CD4-positive, alpha-beta memory T cell (primary cell): ENCODE results near the gene B3GNT2. TPM values are rescaled to one million over a fixed set of nuclear protein-coding genes. Genes with fewer than 3 reads are reported as not detected.

ENCODE experiments used
- CTCF ChIA-PET: fragments of 350-600 bp; sonication (Branson Sonifier 250); formaldehyde crosslinking; loops from one replicate; lab custom pipeline; 2021; ENCODE audit warnings: inconsistent platforms; ENCODE audit not compliant: partially characterized antibody; lab: Charles Lee
- POLR2A ChIA-PET: fragments of 350-600 bp; sonication (Branson Sonifier 250); formaldehyde crosslinking; loops from one replicate; lab custom pipeline; 2021; ENCODE audit not compliant: partially characterized antibody; lab: Charles Lee
- DNase-seq, 5 donors: peaks; one replicate each; pipeline versions ENCODE4 v3.0.0 to v3.0.0-alpha.2; 2020 to 2022; ENCODE audit warnings: mixed read lengths in 1 of 5
- H3K27ac ChIP-seq: one replicate; pipeline ENCODE4 v1.7.0; 2013; ENCODE audit warnings: low read depth, low read length
- H3K27me3 ChIP-seq: 2 replicates; pipeline ENCODE4 v1.7.0; 2013; ENCODE audit warnings: mild to moderate bottlenecking, low read length, moderate library complexity; ENCODE audit not compliant: insufficient read depth
- H3K36me3 ChIP-seq: 2 replicates; pipeline ENCODE4 v1.7.0; 2013; ENCODE audit warnings: mild to moderate bottlenecking, low read length, moderate library complexity; ENCODE audit not compliant: insufficient read depth
- H3K4me1 ChIP-seq: 2 replicates; pipeline ENCODE4 v1.7.0; 2013; ENCODE audit warnings: mild to moderate bottlenecking, low read length, moderate library complexity; ENCODE audit not compliant: insufficient read depth
- H3K4me3 ChIP-seq, 2 donors: one replicate each; pipeline ENCODE4 v1.7.0; 2013; ENCODE audit warnings: low read length in 2 of 2, mild to moderate bottlenecking in 1 of 2
- H3K9me3 ChIP-seq, 2 donors: one replicate each; pipeline ENCODE4 v1.7.0; 2013; ENCODE audit warnings: low read length in 2 of 2, control low read depth in 1 of 2; ENCODE audit not compliant: control insufficient read depth in 1 of 2
- H3K27ac Mint-ChIP-seq, 7 donors: one replicate each; pipeline ENCODE4 v1.8.0; 2020 to 2021; ENCODE audit warnings: mixed read lengths in 7 of 7, mild to moderate bottlenecking in 6 of 7, inconsistent platforms in 3 of 7, moderate library complexity in 3 of 7
- H3K27me3 Mint-ChIP-seq, 2 donors: one replicate each; pipeline ENCODE4 v1.8.0; 2020 to 2021; ENCODE audit warnings: mixed read lengths in 2 of 2
- H3K36me3 Mint-ChIP-seq, 2 donors: one replicate each; pipeline ENCODE4 v1.8.0; 2020 to 2021; ENCODE audit warnings: mixed read lengths in 2 of 2, inconsistent platforms in 1 of 2, mild to moderate bottlenecking in 1 of 2
- H3K4me1 Mint-ChIP-seq, 4 donors: one replicate each; pipeline ENCODE4 v1.8.0; 2020 to 2021; ENCODE audit warnings: mixed read lengths in 4 of 4, mild to moderate bottlenecking in 1 of 4
- H3K4me3 Mint-ChIP-seq, 8 donors: one replicate each; pipeline ENCODE4 v1.8.0; 2020 to 2021; ENCODE audit warnings: mixed read lengths in 8 of 8, mild to moderate bottlenecking in 7 of 8, moderate library complexity in 6 of 8, inconsistent platforms in 3 of 8
- H3K9me3 Mint-ChIP-seq, 8 donors: one replicate each; pipeline ENCODE4 v1.8.0; 2020 to 2021; ENCODE audit warnings: mixed read lengths in 8 of 8, mild to moderate bottlenecking in 5 of 8, inconsistent platforms in 3 of 8, moderate library complexity in 1 of 8
- intact Hi-C: fragments of 100-400 bp; cut with micrococcal nuclease; formaldehyde crosslinking; loops from one replicate; pipeline ENCODE4 v1.15.1; 2023
- polyA plus RNA-seq, 2 donors: library from polyadenylated mRNA; unstranded; fragments of 300-500 nt; fragmentation: Illumina TruSeq; gene quantifications; one replicate each; pipeline ENCODE4 v1.2.3, GENCODE V29; 2021
- total RNA-seq, 2 experiments: library from RNA; stranded (reverse); gene quantifications; one replicate each; pipeline ENCODE4 v1.2.3, GENCODE V29; 2021

Gene B3GNT2
- total and polyA plus RNA-seq, 4 experiments from 2014 or later = 18.3 to 55.7 (median 24.3) TPM

DNA sequence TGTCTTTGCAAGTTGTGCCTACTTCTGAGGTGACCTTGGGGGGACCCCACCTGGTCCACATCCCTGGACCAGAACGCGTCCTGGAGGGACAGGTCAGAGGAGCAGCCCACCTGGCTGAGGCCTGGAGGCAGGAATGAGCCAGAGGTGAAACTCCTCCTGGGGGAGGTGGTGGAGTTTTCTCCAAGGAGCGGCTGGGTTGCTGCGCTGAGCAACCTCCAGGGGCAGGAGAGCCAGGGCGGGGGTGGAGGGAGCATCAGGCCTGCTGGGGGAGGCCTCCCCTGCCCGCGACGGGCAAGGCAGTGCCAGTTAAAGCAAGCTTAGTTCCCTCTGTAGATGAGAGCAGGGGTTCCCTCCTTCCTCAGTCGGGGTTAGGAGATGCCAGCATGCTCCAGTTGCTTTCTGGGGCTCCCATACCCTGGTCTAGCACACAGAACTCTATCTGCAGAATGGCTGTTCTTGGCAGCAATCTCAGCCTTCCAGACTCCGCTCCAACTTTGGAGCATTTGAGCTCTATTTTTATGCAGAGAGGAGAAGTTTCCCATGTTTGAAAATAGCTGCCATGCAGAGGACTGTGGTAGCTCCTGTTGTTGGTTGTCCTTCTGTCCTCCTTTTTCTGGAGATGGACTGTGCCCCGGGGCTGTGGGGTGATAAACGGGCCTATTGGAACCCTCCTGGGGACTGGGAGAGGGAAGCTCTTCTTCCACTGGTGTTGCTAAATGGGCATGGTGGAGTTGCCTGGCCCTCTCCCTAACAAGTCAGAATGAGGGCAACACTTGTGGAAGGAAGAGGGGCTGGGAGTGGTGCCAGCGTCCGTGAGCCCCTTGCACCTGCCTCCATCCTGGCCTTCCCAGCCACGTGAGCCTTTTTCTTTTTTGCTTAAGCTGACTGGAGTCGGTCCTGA is 39.1 kb downstream of the B3GNT2 start:
- H3K9me3 Mint-ChIP-seq = no peaks in the 10 kb centered on the region
- no peak for DNase-seq
- H3K27me3 ChIP-seq = no peaks in the 10 kb centered on the region
- H3K4me1 ChIP-seq = no peaks in the 10 kb centered on the region
- no peak overlapping the region for H3K4me3 ChIP-seq
- H3K9me3 ChIP-seq = no peaks in the 10 kb centered on the region
- H3K36me3 Mint-ChIP-seq = no peaks in the 10 kb centered on the region
- H3K27ac ChIP-seq = no peak overlapping the region
- POLR2A ChIA-PET = no interaction called here
- CTCF ChIA-PET = no interaction called here
- no peaks in the 10 kb centered on the region for H3K36me3 ChIP-seq
- no peak overlapping the region for H3K4me3 Mint-ChIP-seq
- H3K27ac Mint-ChIP-seq = no peak overlapping the region
- H3K4me1 Mint-ChIP-seq = peaks cover 0 to 6% (median 3%) of the 10 kb centered on the region in 4 donors
- H3K27me3 Mint-ChIP-seq = no peaks in the 10 kb centered on the region
- intact Hi-C loops = no loop called here

DNA sequence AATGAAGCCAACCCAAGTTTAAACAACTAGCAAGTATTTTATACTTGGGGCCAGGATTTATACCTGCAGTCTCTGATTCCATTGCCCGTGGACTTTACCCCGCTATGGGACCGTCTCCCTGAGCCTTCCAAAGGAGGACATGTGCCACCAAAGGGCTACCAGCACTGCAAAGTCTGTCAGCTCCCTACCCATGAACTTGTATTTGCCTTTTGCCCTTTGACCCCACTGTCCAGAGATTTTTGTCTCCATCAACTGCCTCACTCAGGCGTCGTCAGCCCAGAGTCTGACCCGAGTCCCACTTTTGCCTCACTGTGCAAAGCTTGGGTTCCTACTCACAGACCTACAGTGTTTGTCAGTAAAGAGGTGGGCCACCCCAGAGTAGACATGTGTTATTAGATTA is 40.6 kb downstream of the B3GNT2 start:
- Histone ChIP-seq H3K27ac (no peak overlapping the region), H3K4me1 (no peaks in the 10 kb centered on the region), H3K4me3 (no peak overlapping the region), H3K27me3 (no peaks in the 10 kb centered on the region), H3K36me3 (no peaks in the 10 kb centered on the region), H3K9me3 (no peaks in the 10 kb centered on the region)
- Mint-ChIP-seq H3K27ac (no peak overlapping the region), H3K36me3 (no peaks in the 10 kb centered on the region), H3K4me3 (no peak overlapping the region), H3K4me1 (no peaks in the 10 kb centered on the region), H3K27me3 (no peaks in the 10 kb centered on the region), H3K9me3 (peaks cover 0 to 2% (median 0%) of the 10 kb centered on the region in 8 donors)
- no peak for DNase-seq
- intact Hi-C loops = no loop called here
- POLR2A ChIA-PET = no interaction called here
- CTCF ChIA-PET = no interaction called here

DNA sequence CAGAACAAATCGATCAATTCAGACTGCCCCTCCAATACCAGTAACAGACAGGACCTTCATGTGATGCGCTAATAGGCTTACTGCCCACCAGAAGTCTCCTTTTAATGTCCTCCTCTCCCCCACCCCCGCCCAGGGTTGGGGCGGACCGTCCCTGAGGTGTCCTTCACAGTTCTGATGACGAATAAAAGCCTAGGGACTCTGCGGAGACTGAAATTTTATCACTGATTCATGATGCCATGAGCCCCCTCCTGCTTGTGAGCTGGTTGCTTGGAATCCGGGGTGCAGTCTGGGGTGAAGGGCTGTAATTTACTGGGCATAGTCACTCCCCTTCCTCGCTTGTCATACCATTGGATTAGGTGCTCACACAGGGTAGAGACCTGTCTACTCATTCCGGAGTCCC is 42.3 kb downstream of the B3GNT2 start:
- Histone ChIP-seq H3K4me1 (no peaks in the 10 kb centered on the region), H3K27me3 (no peaks in the 10 kb centered on the region), H3K36me3 (no peaks in the 10 kb centered on the region), H3K27ac (no peak overlapping the region), H3K4me3 (no peak overlapping the region), H3K9me3 (no peaks in the 10 kb centered on the region)
- H3K9me3 Mint-ChIP-seq = peaks cover 0 to 2% (median 0%) of the 10 kb centered on the region in 8 donors
- DNase-seq = no peak
- H3K27ac Mint-ChIP-seq = no peak overlapping the region
- POLR2A ChIA-PET = no interaction called here
- intact Hi-C loops = no loop called here
- no peaks in the 10 kb centered on the region for H3K4me1 Mint-ChIP-seq
- H3K4me3 Mint-ChIP-seq = no peak overlapping the region
- no peaks in the 10 kb centered on the region for H3K27me3 Mint-ChIP-seq
- CTCF ChIA-PET = no interaction called here
- H3K36me3 Mint-ChIP-seq = no peaks in the 10 kb centered on the region

DNA sequence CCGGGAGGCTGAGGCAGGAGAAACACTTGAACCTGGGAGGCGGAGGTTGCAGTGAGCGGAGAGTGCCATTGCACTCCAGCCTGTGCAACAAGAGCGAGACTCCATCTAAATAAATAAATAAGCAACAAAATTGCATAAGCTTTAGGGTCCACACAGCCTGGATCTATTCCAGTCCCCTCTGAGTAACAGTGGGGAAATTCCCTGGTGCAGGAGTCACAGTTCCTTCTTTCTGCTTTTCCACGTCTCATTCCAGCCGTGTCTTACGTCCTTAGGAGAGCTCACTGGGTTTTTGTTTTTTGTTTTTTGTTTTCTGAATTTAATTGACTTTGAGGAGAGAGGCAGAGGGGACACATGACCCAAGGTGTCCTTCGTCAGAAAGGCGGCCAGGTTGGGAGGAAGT is 44.6 kb downstream of the B3GNT2 start:
- intact Hi-C loops = no loop called here
- Mint-ChIP-seq H3K36me3 (no peaks in the 10 kb centered on the region), H3K27ac (no peak overlapping the region), H3K9me3 (peaks cover 0 to 2% (median 0%) of the 10 kb centered on the region in 8 donors), H3K4me1 (no peaks in the 10 kb centered on the region), H3K4me3 (no peak overlapping the region), H3K27me3 (no peaks in the 10 kb centered on the region)
- H3K9me3 ChIP-seq = no peaks in the 10 kb centered on the region
- H3K4me3 ChIP-seq = no peak overlapping the region
- no peak overlapping the region for H3K27ac ChIP-seq
- ChIA-PET POLR2A (no interaction called here), CTCF (no interaction called here)
- H3K27me3 ChIP-seq = no peaks in the 10 kb centered on the region
- H3K36me3 ChIP-seq = no peaks in the 10 kb centered on the region
- DNase-seq = no peak
- H3K4me1 ChIP-seq = no peaks in the 10 kb centered on the region

DNA sequence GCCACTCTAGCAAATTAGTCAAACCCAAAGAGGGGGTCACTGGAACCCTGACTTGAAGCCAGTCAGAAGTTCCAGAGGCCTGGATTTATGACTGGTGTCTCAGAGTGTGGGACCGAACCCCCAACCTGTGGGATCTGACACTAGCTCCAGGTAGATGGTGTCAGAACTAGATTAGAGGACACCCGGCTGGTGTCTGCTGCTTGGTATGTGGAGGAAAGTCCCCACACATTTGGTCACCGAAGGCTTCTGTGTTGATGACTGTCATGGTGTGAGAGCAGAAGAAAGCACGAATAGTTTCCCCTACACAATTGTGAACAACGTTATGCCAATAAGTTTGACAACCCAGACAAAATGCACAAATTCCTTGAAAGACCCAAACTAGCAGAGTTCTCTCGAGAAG is 48.1 kb downstream of the B3GNT2 start:
- no peaks in the 10 kb centered on the region for H3K36me3 Mint-ChIP-seq
- Histone ChIP-seq H3K27ac (no peak overlapping the region), H3K9me3 (no peaks in the 10 kb centered on the region), H3K4me3 (no peak overlapping the region), H3K4me1 (no peaks in the 10 kb centered on the region), H3K27me3 (no peaks in the 10 kb centered on the region), H3K36me3 (no peaks in the 10 kb centered on the region)
- H3K4me3 Mint-ChIP-seq = no peak overlapping the region
- DNase-seq = no peak
- H3K9me3 Mint-ChIP-seq = peaks cover 0 to 2% (median 0%) of the 10 kb centered on the region in 8 donors
- POLR2A ChIA-PET = no interaction called here
- CTCF ChIA-PET = no interaction called here
- no peaks in the 10 kb centered on the region for H3K4me1 Mint-ChIP-seq
- intact Hi-C loops = no loop called here
- no peak overlapping the region for H3K27ac Mint-ChIP-seq
- H3K27me3 Mint-ChIP-seq = no peaks in the 10 kb centered on the region

DNA sequence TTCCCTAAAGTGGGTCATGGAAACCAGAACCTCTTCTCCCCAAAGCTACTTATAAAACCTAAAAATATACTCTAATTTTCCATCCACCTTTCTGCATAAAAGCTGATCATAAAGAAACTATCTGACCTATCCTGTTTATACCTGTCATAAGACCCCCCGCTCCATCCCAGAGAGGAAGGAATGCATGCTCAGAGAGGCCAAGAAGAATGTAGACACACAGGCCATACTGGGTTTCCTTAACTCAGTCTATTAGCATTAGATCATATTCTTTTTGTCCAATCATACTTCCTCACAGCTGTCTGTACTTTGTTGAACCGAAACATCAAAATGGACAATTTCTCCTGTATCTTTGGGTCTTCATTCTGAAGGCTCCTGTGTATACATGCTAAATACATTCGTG is 52.3 kb downstream of the B3GNT2 start:
- intact Hi-C loops = no loop called here
- H3K27me3 ChIP-seq = no peaks in the 10 kb centered on the region
- no peaks in the 10 kb centered on the region for H3K4me1 Mint-ChIP-seq
- no peaks in the 10 kb centered on the region for H3K36me3 Mint-ChIP-seq
- H3K4me1 ChIP-seq = no peaks in the 10 kb centered on the region
- no peak overlapping the region for H3K4me3 Mint-ChIP-seq
- ChIA-PET POLR2A (no interaction called here), CTCF (no interaction called here)
- no peaks in the 10 kb centered on the region for H3K9me3 ChIP-seq
- no peaks in the 10 kb centered on the region for H3K9me3 Mint-ChIP-seq
- no peak overlapping the region for H3K27ac ChIP-seq
- H3K4me3 ChIP-seq = no peak overlapping the region
- peak overlapping the region in 1 of 7 donors; percentile 15 for H3K27ac Mint-ChIP-seq
- H3K36me3 ChIP-seq = no peaks in the 10 kb centered on the region
- DNase-seq = no peak
- H3K27me3 Mint-ChIP-seq = no peaks in the 10 kb centered on the region

DNA sequence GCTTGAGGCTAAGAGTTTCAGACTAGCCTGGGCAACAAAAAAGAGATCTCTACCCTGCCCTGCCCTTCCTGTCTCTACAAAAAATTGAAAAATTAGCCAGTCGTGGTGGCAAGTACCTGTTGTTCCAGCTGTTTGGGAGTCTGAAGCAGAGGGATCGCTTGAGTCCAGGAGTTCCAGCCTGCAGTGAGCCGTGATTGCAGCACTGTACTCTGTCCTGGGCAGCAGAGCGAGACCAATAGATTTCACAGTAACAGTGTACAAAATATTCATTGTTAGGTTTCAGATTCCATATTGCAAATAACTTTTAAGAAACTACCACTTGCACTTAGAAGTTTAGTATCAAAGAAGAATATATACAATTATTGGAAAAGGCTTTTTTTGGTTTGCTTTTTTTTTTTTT is 54.3 kb downstream of the B3GNT2 start:
- ChIA-PET CTCF (no interaction called here), POLR2A (no interaction called here)
- Histone ChIP-seq H3K4me1 (no peaks in the 10 kb centered on the region), H3K9me3 (no peaks in the 10 kb centered on the region), H3K27me3 (no peaks in the 10 kb centered on the region), H3K27ac (no peak overlapping the region), H3K4me3 (no peak overlapping the region), H3K36me3 (no peaks in the 10 kb centered on the region)
- Mint-ChIP-seq H3K27ac (no peak overlapping the region), H3K4me3 (no peak overlapping the region), H3K27me3 (no peaks in the 10 kb centered on the region), H3K36me3 (no peaks in the 10 kb centered on the region), H3K4me1 (no peaks in the 10 kb centered on the region), H3K9me3 (no peaks in the 10 kb centered on the region)
- intact Hi-C loops = no loop called here
- DNase-seq = no peak
